GM23338 (cell line): Measurements from ENCODE around the gene RUBCN. TPM values are rescaled to one million over a fixed set of nuclear protein-coding genes. Genes with fewer than 3 reads are reported as not detected.

ENCODE experiments used
- ATAC-seq: fragments of 200-7000 bp; cut with Tn5 transposase; 3 replicates; pipeline ENCODE4 v1.9.1; 2020
- DNase-seq: peaks from one replicate; pipeline ENCODE4 v3.0.0-alpha.2; 2015; ENCODE audit warnings: low spot score
- H2AFZ ChIP-seq: fragments of 200-600 bp; sonication (generic); 2 replicates; pipeline ENCODE4 v1.8.0; 2016; ENCODE audit warnings: antibody characterized with exemption, mild to moderate bottlenecking, moderate library complexity
- H3F3A ChIP-seq: fragments of 200-600 bp; sonication (generic); replicated peaks from 2 replicates; pipeline ENCODE4 v1.8.0; 2017; ENCODE audit warnings: antibody characterized with exemption, mixed run types, low read depth
- H3K27ac ChIP-seq: fragments of 200-600 bp; sonication (generic); 2 replicates; pipeline ENCODE4 v1.6.1; 2016; ENCODE audit warnings: low read depth
- H3K27me3 ChIP-seq: fragments of 200-600 bp; sonication (generic); 2 replicates; pipeline ENCODE4 v1.8.0; 2016; ENCODE audit warnings: mild to moderate bottlenecking, mixed run types, moderate library complexity; ENCODE audit not compliant: insufficient read depth
- H3K36me3 ChIP-seq: fragments of 200-600 bp; sonication (generic); 2 replicates; pipeline ENCODE4 v1.8.0; 2016; ENCODE audit warnings: mild to moderate bottlenecking; ENCODE audit not compliant: insufficient read depth
- H3K4me1 ChIP-seq: fragments of 200-600 bp; sonication (generic); 2 replicates; pipeline ENCODE4 v1.8.0; 2016; ENCODE audit warnings: mild to moderate bottlenecking, moderate library complexity; ENCODE audit not compliant: insufficient read depth
- H3K4me2 ChIP-seq: fragments of 200-600 bp; sonication (generic); 2 replicates; pipeline ENCODE4 v1.7.1; 2017; ENCODE audit warnings: mixed run types
- H3K4me3 ChIP-seq: fragments of 200-600 bp; sonication (generic); 2 replicates; pipeline ENCODE4 v1.6.1; 2016; ENCODE audit warnings: mixed run types
- H3K79me2 ChIP-seq: fragments of 200-600 bp; sonication (generic); replicated peaks from 2 replicates; pipeline ENCODE4 v1.8.0; 2017; ENCODE audit warnings: mild to moderate bottlenecking; ENCODE audit not compliant: insufficient read depth
- H3K9me2 ChIP-seq: fragments of 200-600 bp; sonication (generic); 2 replicates; pipeline ENCODE4 v1.8.0; 2017; ENCODE audit not compliant: insufficient read depth
- H4K20me1 ChIP-seq: fragments of 200-600 bp; sonication (generic); replicated peaks from 2 replicates; pipeline ENCODE4 v1.8.0; 2017; ENCODE audit warnings: mild to moderate bottlenecking; ENCODE audit not compliant: insufficient read depth
- H3K27ac Mint-ChIP-seq: 2 replicates; pipeline ENCODE4 v1.8.0; 2020; ENCODE audit warnings: inconsistent platforms, mild to moderate bottlenecking, moderate library complexity, mixed read lengths
- H3K27me3 Mint-ChIP-seq: 3 replicates; pipeline ENCODE4 v1.8.0; 2022; ENCODE audit warnings: low read depth, mild to moderate bottlenecking, moderate library complexity, mixed read lengths, inconsistent platforms; ENCODE audit not compliant: insufficient read depth, poor library complexity
- H3K36me3 Mint-ChIP-seq: 3 replicates; pipeline ENCODE4 v1.8.0; 2021; ENCODE audit warnings: low read depth, mild to moderate bottlenecking, inconsistent platforms, moderate library complexity, mixed read lengths
- H3K4me1 Mint-ChIP-seq: 3 replicates; pipeline ENCODE4 v1.8.0; 2020; ENCODE audit warnings: mild to moderate bottlenecking, inconsistent platforms, mixed read lengths
- H3K4me3 Mint-ChIP-seq: 3 replicates; pipeline ENCODE4 v1.8.0; 2021; ENCODE audit warnings: moderate library complexity, mild to moderate bottlenecking, inconsistent platforms, mixed read lengths
- H3K9me3 Mint-ChIP-seq: 3 replicates; pipeline ENCODE4 v1.8.0; 2020; ENCODE audit warnings: moderate library complexity, mild to moderate bottlenecking, inconsistent platforms, mixed read lengths
- CREB1 ChIP-seq: fragments of 250-450 bp; sonication (Bioruptor Pico); IDR thresholded peaks from 2 replicates; pipeline ENCODE4 v1.5.0; 2020; ENCODE audit warnings: low read depth, mild to moderate bottlenecking, moderate library complexity
- ETS1 ChIP-seq: IDR thresholded peaks from 2 replicates; pipeline ENCODE4 v1.6.1; 2016; ENCODE audit warnings: antibody characterized with exemption
- EZH2 ChIP-seq: fragments of 200-600 bp; sonication (generic); IDR thresholded peaks from one replicate; pipeline ENCODE4 v1.8.0; 2017; ENCODE audit warnings: antibody characterized with exemption, mild to moderate bottlenecking, low read depth; ENCODE audit not compliant: unreplicated experiment
- EZH2phosphoT487 ChIP-seq: fragments of 200-600 bp; sonication (generic); IDR thresholded peaks from one replicate; pipeline ENCODE4 v1.8.1; 2018; ENCODE audit warnings: antibody characterized with exemption; ENCODE audit not compliant: unreplicated experiment
- JUNB ChIP-seq: IDR thresholded peaks from one replicate; pipeline ENCODE4 v1.6.1; 2016; ENCODE audit warnings: antibody characterized with exemption; ENCODE audit not compliant: unreplicated experiment
- NANOG ChIP-seq: IDR thresholded peaks from 2 replicates; pipeline ENCODE4 v1.6.1; 2016; ENCODE audit warnings: antibody characterized with exemption, borderline replicate concordance
- POLR2AphosphoS5 ChIP-seq: IDR thresholded peaks from 2 replicates; pipeline ENCODE4 v1.6.1; 2016; ENCODE audit warnings: antibody characterized with exemption, low read depth
- STAT1 ChIP-seq: IDR thresholded peaks from one replicate; pipeline ENCODE4 v1.6.1; 2016; ENCODE audit warnings: antibody characterized with exemption; ENCODE audit not compliant: unreplicated experiment
- ZNF114 ChIP-seq: fragments of 250-450 bp; sonication (Bioruptor Pico); IDR thresholded peaks from 2 replicates; pipeline ENCODE4 v1.5.0; 2020; ENCODE audit warnings: mild to moderate bottlenecking, moderate library complexity
- ZNF331 ChIP-seq: fragments of 250-450 bp; sonication (Bioruptor Pico); IDR thresholded peaks from 2 replicates; pipeline ENCODE4 v1.5.0; 2020; ENCODE audit warnings: low read depth, mild to moderate bottlenecking, moderate library complexity
- polyA plus RNA-seq: library from polyadenylated mRNA; unstranded; fragments of >200 nt; fragmentation: Nextera tagmentation; extraction: Ambion mirVana; gene quantifications from 2 replicates; pipeline ENCODE4 v1.2.1, GENCODE V29; 2016
- total RNA-seq: library from RNA; depleted of rRNA; stranded (reverse); fragments of >200 nt; shearing (Covaris generic); gene quantifications from 2 replicates; pipeline ENCODE4 v1.2.3, GENCODE V29; 2014
- TF ChIP-seq, protein P1 (sequence below): fragments of 250-450 bp; sonication (Bioruptor Pico); IDR thresholded peaks from 2 replicates; pipeline ENCODE4 v1.5.0; 2020; ENCODE audit warnings: mild to moderate bottlenecking, moderate library complexity
- TF ChIP-seq, protein P2 (sequence below), 2 experiments: fragments of 200-600 bp in 1 of 2; sonication (generic) in 1 of 2; conservative IDR thresholded peaks; 2 replicates each; pipeline versions ENCODE4 v1.5.1 to v1.6.1; 2016 to 2017; ENCODE audit warnings: antibody characterized with exemption in 2 of 2, low read depth in 2 of 2, mild to moderate bottlenecking in 2 of 2, moderate library complexity in 1 of 2
- TF ChIP-seq, protein P3 (sequence below): IDR thresholded peaks from one replicate; pipeline ENCODE4 v1.6.1; 2018; ENCODE audit warnings: antibody characterized with exemption; ENCODE audit not compliant: unreplicated experiment

Gene RUBCN
- total and polyA plus RNA-seq, 2 experiments from 2014 or later, result 13.1 to 33.2 TPM

- H3K27me3 ChIP-seq, result no peaks in the 10 kb centered on the region
- peaks cover 16% of the 10 kb centered on the region for H3K36me3 Mint-ChIP-seq
- H3K27me3 Mint-ChIP-seq, result peaks cover 4% of the 10 kb centered on the region
- H3K4me1 Mint-ChIP-seq, result no peaks in the 10 kb centered on the region
- no peak overlapping the region for H3K4me2 ChIP-seq
- H3K79me2 ChIP-seq, result peaks cover 9% of the 10 kb centered on the region; the same call in 1 of the 2 replicates
- H3K9me3 Mint-ChIP-seq, result no peaks in the 10 kb centered on the region
- TF ChIP-seq, protein P1, sequence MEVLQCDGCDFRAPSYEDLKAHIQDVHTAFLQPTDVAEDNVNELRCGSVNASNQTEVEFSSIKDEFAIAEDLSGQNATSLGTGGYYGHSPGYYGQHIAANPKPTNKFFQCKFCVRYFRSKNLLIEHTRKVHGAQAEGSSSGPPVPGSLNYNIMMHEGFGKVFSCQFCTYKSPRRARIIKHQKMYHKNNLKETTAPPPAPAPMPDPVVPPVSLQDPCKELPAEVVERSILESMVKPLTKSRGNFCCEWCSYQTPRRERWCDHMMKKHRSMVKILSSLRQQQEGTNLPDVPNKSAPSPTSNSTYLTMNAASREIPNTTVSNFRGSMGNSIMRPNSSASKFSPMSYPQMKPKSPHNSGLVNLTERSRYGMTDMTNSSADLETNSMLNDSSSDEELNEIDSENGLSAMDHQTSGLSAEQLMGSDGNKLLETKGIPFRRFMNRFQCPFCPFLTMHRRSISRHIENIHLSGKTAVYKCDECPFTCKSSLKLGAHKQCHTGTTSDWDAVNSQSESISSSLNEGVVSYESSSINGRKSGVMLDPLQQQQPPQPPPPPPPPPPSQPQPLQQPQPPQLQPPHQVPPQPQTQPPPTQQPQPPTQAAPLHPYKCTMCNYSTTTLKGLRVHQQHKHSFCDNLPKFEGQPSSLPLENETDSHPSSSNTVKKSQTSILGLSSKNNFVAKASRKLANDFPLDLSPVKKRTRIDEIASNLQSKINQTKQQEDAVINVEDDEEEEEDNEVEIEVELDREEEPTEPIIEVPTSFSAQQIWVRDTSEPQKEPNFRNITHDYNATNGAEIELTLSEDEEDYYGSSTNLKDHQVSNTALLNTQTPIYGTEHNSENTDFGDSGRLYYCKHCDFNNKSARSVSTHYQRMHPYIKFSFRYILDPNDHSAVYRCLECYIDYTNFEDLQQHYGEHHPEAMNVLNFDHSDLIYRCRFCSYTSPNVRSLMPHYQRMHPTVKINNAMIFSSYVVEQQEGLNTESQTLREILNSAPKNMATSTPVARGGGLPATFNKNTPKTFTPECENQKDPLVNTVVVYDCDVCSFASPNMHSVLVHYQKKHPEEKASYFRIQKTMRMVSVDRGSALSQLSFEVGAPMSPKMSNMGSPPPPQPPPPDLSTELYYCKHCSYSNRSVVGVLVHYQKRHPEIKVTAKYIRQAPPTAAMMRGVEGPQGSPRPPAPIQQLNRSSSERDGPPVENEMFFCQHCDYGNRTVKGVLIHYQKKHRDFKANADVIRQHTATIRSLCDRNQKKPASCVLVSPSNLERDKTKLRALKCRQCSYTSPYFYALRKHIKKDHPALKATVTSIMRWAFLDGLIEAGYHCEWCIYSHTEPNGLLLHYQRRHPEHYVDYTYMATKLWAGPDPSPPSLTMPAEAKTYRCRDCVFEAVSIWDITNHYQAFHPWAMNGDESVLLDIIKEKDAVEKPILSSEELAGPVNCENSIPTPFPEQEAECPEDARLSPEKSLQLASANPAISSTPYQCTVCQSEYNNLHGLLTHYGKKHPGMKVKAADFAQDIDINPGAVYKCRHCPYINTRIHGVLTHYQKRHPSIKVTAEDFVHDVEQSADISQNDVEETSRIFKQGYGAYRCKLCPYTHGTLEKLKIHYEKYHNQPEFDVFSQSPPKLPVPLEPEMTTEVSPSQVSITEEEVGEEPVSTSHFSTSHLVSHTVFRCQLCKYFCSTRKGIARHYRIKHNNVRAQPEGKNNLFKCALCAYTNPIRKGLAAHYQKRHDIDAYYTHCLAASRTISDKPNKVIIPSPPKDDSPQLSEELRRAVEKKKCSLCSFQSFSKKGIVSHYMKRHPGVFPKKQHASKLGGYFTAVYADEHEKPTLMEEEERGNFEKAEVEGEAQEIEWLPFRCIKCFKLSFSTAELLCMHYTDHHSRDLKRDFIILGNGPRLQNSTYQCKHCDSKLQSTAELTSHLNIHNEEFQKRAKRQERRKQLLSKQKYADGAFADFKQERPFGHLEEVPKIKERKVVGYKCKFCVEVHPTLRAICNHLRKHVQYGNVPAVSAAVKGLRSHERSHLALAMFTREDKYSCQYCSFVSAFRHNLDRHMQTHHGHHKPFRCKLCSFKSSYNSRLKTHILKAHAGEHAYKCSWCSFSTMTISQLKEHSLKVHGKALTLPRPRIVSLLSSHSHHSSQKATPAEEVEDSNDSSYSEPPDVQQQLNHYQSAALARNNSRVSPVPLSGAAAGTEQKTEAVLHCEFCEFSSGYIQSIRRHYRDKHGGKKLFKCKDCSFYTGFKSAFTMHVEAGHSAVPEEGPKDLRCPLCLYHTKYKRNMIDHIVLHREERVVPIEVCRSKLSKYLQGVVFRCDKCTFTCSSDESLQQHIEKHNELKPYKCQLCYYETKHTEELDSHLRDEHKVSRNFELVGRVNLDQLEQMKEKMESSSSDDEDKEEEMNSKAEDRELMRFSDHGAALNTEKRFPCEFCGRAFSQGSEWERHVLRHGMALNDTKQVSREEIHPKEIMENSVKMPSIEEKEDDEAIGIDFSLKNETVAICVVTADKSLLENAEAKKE, result no peak
- TF ChIP-seq EZH2 (no peak), ETS1 (no peak), STAT1 (no peak), ZNF114 (CRISPR knock-in tag) (no peak), CREB1 (no peak), POLR2AphosphoS5 (no peak), NANOG (no peak), JUNB (no peak), EZH2phosphoT487 (no peak), ZNF331 (CRISPR knock-in tag) (no peak)
- TF ChIP-seq, protein P2, sequence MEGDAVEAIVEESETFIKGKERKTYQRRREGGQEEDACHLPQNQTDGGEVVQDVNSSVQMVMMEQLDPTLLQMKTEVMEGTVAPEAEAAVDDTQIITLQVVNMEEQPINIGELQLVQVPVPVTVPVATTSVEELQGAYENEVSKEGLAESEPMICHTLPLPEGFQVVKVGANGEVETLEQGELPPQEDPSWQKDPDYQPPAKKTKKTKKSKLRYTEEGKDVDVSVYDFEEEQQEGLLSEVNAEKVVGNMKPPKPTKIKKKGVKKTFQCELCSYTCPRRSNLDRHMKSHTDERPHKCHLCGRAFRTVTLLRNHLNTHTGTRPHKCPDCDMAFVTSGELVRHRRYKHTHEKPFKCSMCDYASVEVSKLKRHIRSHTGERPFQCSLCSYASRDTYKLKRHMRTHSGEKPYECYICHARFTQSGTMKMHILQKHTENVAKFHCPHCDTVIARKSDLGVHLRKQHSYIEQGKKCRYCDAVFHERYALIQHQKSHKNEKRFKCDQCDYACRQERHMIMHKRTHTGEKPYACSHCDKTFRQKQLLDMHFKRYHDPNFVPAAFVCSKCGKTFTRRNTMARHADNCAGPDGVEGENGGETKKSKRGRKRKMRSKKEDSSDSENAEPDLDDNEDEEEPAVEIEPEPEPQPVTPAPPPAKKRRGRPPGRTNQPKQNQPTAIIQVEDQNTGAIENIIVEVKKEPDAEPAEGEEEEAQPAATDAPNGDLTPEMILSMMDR (conservative IDR thresholded peaks at IDR 0.05; ENCODE audit: low read depth in 2 of 2), result no peak
- TF ChIP-seq, protein P3, sequence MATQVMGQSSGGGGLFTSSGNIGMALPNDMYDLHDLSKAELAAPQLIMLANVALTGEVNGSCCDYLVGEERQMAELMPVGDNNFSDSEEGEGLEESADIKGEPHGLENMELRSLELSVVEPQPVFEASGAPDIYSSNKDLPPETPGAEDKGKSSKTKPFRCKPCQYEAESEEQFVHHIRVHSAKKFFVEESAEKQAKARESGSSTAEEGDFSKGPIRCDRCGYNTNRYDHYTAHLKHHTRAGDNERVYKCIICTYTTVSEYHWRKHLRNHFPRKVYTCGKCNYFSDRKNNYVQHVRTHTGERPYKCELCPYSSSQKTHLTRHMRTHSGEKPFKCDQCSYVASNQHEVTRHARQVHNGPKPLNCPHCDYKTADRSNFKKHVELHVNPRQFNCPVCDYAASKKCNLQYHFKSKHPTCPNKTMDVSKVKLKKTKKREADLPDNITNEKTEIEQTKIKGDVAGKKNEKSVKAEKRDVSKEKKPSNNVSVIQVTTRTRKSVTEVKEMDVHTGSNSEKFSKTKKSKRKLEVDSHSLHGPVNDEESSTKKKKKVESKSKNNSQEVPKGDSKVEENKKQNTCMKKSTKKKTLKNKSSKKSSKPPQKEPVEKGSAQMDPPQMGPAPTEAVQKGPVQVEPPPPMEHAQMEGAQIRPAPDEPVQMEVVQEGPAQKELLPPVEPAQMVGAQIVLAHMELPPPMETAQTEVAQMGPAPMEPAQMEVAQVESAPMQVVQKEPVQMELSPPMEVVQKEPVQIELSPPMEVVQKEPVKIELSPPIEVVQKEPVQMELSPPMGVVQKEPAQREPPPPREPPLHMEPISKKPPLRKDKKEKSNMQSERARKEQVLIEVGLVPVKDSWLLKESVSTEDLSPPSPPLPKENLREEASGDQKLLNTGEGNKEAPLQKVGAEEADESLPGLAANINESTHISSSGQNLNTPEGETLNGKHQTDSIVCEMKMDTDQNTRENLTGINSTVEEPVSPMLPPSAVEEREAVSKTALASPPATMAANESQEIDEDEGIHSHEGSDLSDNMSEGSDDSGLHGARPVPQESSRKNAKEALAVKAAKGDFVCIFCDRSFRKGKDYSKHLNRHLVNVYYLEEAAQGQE, result no peak
- no peak overlapping the region for H2AFZ ChIP-seq
- ATAC-seq (no peak), DNase-seq (no peak)
- no peaks in the 10 kb centered on the region; the same call in 1 of the 2 replicates for H4K20me1 ChIP-seq
- H3K9me2 ChIP-seq, result no peaks in the 10 kb centered on the region
- H3F3A ChIP-seq, result no peaks in the 10 kb centered on the region
- H3K27ac ChIP-seq, result no peak overlapping the region
- no peak overlapping the region for H3K4me3 ChIP-seq
- H3K4me3 Mint-ChIP-seq, result no peak overlapping the region
- no peak overlapping the region for H3K27ac Mint-ChIP-seq
- H3K4me1 ChIP-seq, result peaks cover under 1% of the 10 kb centered on the region; the same call in 1 of the 2 replicates
- peaks cover 3% of the 10 kb centered on the region; the same call in 1 of the 2 replicates for H3K36me3 ChIP-seq
Measured at GRCh38 chr3:197706658-197707057, 30.0 kb downstream of the RUBCN start.
